AG04449 (cell line): ENCODE results near the gene EFCAB12.

Experiments
- CTCF ChIA-PET: fragments of 350-600 bp; formaldehyde crosslinking; extraction: SDS; loops from one replicate; lab custom pipeline; 2021; ENCODE audit warnings: antibody characterized with exemption; lab: Yijun Ruan, JAX
- POLR2A ChIA-PET: fragments of 400-600, 350-600 bp; formaldehyde crosslinking; extraction: SDS; loops from one replicate; lab custom pipeline; 2020; ENCODE audit warnings: antibody characterized with exemption, inconsistent platforms; lab: Yijun Ruan, JAX
- DNase-seq: peaks from one replicate; pipeline ENCODE4 v3.0.0-alpha.2; 2010; ENCODE audit warnings: low read depth, low spot score
- H3K4me3 ChIP-seq: 2 replicates; pipeline ENCODE4 v1.5.1; 2011; ENCODE audit warnings: low read depth, mild to moderate bottlenecking, control low read depth, low read length
- CTCF ChIP-seq: IDR thresholded peaks from one replicate; pipeline ENCODE4 v1.5.1; 2011; ENCODE audit warnings: mild to moderate bottlenecking, moderate library complexity, low read length, control low read depth, inconsistent platforms; ENCODE audit not compliant: insufficient read depth; ENCODE audit errors: missing control alignments

The EFCAB12 gene

GRCh38 chr3:129449279-129450115 lies 21.1 kb upstream of the EFCAB12 start:
- DNase-seq = no peak
- POLR2A ChIA-PET = no interaction called here
- CTCF ChIA-PET = interaction anchor here (0.9 to 2.1 kb wide), 3 partner anchors 9 to 10 kb away, joined by 4 to 5 read pairs (median 5); partner anchors contain the start of genes IFT122 and MBD4
- H3K4me3 ChIP-seq = no peak overlapping the region
- no peak for TF ChIP-seq CTCF

DNA sequence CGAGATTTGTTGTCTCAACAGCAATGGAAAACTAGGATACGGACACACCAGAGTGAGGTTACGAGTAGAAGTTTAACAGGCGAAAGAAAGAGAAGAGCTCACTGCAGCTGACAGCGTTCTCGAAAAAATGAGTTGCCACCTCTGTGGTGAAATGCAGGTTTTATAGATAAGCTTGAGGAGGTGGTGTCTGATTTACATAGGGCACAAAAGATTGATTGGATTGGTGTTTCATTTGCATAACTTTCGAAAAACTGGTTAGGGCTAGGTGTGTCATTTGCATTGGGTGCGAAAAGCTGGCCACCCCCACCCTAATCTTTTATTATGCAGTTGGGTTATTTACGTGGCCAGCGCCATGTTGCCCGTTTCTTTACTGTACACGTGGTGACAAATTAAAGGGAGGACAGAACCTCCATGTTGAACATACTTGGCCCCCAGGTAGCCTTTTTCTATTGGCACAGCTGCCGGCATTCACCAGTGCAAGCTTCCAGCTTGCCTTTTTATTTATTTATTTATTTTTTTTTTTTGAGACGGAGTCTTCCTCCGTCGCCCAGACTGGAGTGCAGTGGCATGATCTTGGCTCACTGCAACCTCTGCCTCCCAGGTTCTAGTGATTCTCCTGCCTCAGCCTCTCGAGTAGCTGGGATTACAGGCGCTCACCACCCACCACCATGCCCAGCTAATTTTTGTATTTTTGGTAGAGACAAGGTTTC lies 19.9 kb upstream of the EFCAB12 start:
- CTCF ChIA-PET = interaction anchor here (0.9 to 1.6 kb wide), 2 partner anchors 9 to 10 kb away, joined by 4 to 5 read pairs; partner anchors contain the start of genes IFT122 and MBD4
- no peak overlapping the region for H3K4me3 ChIP-seq
- no peak for TF ChIP-seq CTCF
- POLR2A ChIA-PET = interaction anchor here (1.3 kb wide), 1 partner anchor 8 kb away, joined by 4 read pairs; the partner anchor contains the start of genes IFT122 and MBD4
- DNase-seq = no peak

DNA sequence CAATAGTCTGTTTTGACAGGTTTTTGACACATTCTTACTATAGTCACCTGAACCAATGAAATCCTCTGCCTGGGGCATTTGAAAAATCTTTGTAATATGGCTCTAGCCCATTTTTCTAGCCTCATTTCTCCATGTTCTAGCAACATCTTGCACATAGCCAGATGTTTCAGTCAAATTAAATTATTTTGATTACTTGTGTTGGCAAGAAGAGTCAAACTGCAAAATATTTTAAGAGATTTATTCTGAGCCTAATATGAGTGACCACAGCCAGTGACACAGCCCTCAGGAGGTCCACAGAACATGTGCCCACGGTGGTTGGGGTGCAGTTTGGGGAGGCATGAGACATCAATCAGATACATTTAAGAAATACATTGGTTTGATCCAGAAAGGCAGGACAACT lies 18.5 kb upstream of the EFCAB12 start:
- POLR2A ChIA-PET = no interaction called here
- TF ChIP-seq CTCF = no peak
- H3K4me3 ChIP-seq = no peak overlapping the region
- DNase-seq = no peak
- CTCF ChIA-PET = no interaction called here

GRCh38 chr3:129445471-129445870 lies 17.0 kb upstream of the EFCAB12 start:
- POLR2A ChIA-PET = no interaction called here
- H3K4me3 ChIP-seq = no peak overlapping the region
- CTCF ChIA-PET = interaction anchor here (1.9 kb wide), 1 partner anchor 10 kb away, joined by 5 read pairs; no protein-coding TSS in a partner anchor
- no peak for TF ChIP-seq CTCF
- no peak for DNase-seq

- no peak overlapping the region for H3K4me3 ChIP-seq
- DNase-seq = no peak
- TF ChIP-seq CTCF = no peak
- ChIA-PET CTCF (interaction anchor here (1.0 to 1.2 kb wide), 2 partner anchors 203 to 382 kb away, joined by 3 read pairs; no protein-coding TSS in a partner anchor), POLR2A (no interaction called here)
Observed at GRCh38 chr3:129442947-129443346, 14.5 kb upstream of the EFCAB12 start.

GRCh38 chr3:129442486-129442885 lies 14.1 kb upstream of the EFCAB12 start:
- DNase-seq = no peak
- CTCF ChIA-PET = interaction anchor here (1.0 to 1.2 kb wide), 2 partner anchors 203 to 383 kb away, joined by 3 read pairs; no protein-coding TSS in a partner anchor
- POLR2A ChIA-PET = no interaction called here
- no peak for TF ChIP-seq CTCF
- H3K4me3 ChIP-seq = no peak overlapping the region
